ENCODE results near the gene NDEL1. TPM values are rescaled to one million over a fixed set of nuclear protein-coding genes. Genes with fewer than 3 reads are reported as not detected.

The NDEL1 gene
- total and polyA plus RNA-seq, 9 of the 15 experiments (the other 6 are each of a cell fraction or from before 2014, with no cell fraction given), result 0.86 to 30.5 (median 22.7) TPM

DNA sequence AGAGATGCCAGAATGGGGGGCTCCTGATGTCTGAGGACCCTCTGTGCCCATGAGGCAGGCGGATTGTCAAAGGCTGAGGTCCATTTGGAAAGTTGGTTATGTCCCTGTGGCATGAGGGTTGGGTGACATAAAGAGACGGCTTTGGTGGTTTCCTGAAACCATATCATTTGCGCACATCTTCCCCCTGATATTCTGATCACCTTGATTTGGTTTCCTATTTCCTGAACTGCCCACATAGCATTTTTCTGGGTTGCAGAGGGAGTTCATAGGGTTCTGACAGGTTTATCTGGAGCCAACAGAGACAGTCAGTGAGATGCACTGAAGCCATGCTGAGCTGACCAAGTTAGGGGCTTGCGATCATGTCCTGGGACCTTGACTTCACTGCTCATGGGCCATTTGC, 22.4 kb upstream of the NDEL1 start:
- Histone ChIP-seq H3K9me1 (ENCODE audit: control insufficient read depth, insufficient read depth, low read length) (no peaks in the 10 kb centered on the region), H3K4me3 (no peak overlapping the region), H2AFZ (ENCODE audit: low read depth, low read length) (no peak overlapping the region), H3K4me2 (ENCODE audit: insufficient read depth, low read length) (no peak overlapping the region), H3K36me3 (ENCODE audit: control insufficient read depth, insufficient read depth, low read length) (no peaks in the 10 kb centered on the region), H3K9ac (ENCODE audit: insufficient read depth in 1 of 2, low read depth in 2 of 2, low read length in 2 of 2) (no peak overlapping the region), H3K9me3 (replicated peaks; ENCODE audit: control insufficient read depth, insufficient read depth, low read depth, low read length) (no peaks in the 10 kb centered on the region), H3K27ac (ENCODE audit: extremely low read depth, low read depth, low read length) (no peak overlapping the region), H4K20me1 (replicated peaks; ENCODE audit: control insufficient read depth, insufficient read depth, low read length) (no peaks in the 10 kb centered on the region), H3K27me3 (ENCODE audit: control insufficient read depth in 2 of 2, insufficient read depth in 2 of 2, low read length in 2 of 2) (no peaks in the 10 kb centered on the region), H3K4me1 (replicated peaks in 1 of 2; ENCODE audit: control insufficient read depth in 2 of 2, insufficient read depth in 2 of 2, low read length in 2 of 2) (peaks cover 6 to 19% of the 10 kb centered on the region in 2 experiments; a peak in 4 of 5 replicates), H3K79me2 (ENCODE audit: control insufficient read depth, insufficient read depth, low read length) (no peaks in the 10 kb centered on the region)
- no peak for FAIRE-seq
- WGBS (ENCODE audit: insufficient coverage, low coverage, missing lambda C conversion rate), result 60% methylated on average over 4 of the region's 4 CpGs
- no peak for DNase-seq (ENCODE audit: extremely low read depth in 1 of 4, low spot score in 3 of 4)
- ChIA-PET CTCF (ENCODE audit: low intra/inter-chr PET ratio) (no interaction called here), POLR2A (interaction anchor here (1.3 kb wide), 1 partner anchor 36 kb away, joined by 3 read pairs; no protein-coding TSS in a partner anchor)
- intact Hi-C loops (cut with micrococcal nuclease) (loop anchor here (10.0 kb wide), 1 partner anchor 331 kb away; the partner anchor contains the start of gene CCDC42), in situ Hi-C loops (cut with MboI) (no loop called here)
- no peak for ATAC-seq
- no TSS peak for BruUV-seq (replicated peaks)
- TF ChIP-seq GTF2E2 (tag; IDR thresholded peaks at IDR 0.05) (no peak), PHF20 (IDR thresholded peaks at IDR 0.05; ENCODE audit: partially characterized antibody) (no peak), KAT7 (CRISPR knock-in tag; IDR thresholded peaks at IDR 0.05; ENCODE audit: borderline replicate concordance) (no peak), ZBTB7A (IDR thresholded peaks at IDR 0.05; ENCODE audit: borderline replicate concordance, control insufficient read depth, low read depth, low read length) (no peak), IRF2 (CRISPR knock-in tag; IDR thresholded peaks at IDR 0.05) (no peak), NFIX (CRISPR knock-in tag; IDR thresholded peaks at IDR 0.05; ENCODE audit: low read depth) (no peak)
- TF ChIP-seq, protein P1, sequence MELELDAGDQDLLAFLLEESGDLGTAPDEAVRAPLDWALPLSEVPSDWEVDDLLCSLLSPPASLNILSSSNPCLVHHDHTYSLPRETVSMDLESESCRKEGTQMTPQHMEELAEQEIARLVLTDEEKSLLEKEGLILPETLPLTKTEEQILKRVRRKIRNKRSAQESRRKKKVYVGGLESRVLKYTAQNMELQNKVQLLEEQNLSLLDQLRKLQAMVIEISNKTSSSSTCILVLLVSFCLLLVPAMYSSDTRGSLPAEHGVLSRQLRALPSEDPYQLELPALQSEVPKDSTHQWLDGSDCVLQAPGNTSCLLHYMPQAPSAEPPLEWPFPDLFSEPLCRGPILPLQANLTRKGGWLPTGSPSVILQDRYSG (tag; conservative IDR thresholded peaks at IDR 0.05; ENCODE audit: low read depth), result no peak

All from K562 (cell line).